VCaP (cell line): ENCODE measurements around the gene ADGRG2.

ENCODE experiments used
- H3K27ac ChIP-seq: fragments of 450-650 bp; 2 replicates; pipeline ENCODE4 v1.5.1; 2017
- CTCF ChIP-seq: fragments of 450-650 bp; conservative IDR thresholded peaks from 2 replicates; pipeline ENCODE4 v1.5.1; 2017; ENCODE audit warnings: mild to moderate bottlenecking, moderate library complexity

Gene ADGRG2

DNA sequence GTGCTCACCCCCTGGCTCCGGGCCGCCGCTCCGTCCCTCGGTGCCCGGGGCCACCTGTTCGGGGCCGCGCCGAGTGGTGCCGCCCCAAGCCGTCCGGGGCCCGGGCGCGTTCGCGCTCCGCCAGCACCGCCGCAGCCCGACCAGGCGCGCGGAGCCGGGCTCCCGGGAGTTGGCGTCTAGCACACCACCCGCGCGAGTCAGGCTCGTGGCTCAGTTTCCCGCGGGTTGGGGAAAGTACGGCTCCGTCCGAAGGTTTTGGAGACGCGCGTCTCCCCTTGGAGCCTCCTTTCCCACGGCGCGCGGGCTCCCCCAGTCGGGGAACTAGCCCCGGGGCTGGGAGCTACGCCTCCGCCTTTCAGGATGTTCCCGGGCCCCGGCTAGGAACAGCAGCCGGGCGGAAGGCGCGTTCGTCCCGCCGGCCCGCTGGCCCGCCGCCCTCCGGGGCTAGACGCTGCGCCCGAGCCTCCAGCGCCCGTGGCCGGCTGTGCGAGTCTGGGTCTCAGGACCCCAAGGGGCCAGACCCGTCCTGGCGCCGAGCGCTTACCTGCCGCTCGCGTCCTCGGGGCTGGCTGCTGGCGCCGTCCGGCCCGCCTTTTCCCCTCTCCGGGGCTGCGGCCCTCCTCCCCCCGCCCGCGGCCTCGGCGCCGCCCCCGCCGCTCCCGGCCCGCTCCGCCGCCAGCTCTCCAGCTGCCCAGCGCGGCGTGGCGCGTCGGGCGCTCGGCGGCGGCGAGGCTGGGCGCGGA is at the start of gene ADGRG2:
Gene ADGRG2 (minus strand): TSS at position 571 of the 743 bp plus-strand sequence. CDS start 53,634 bp downstream, outside the sequence.
- 0 out of 2 replicates have a peak, but pooled peaks have one; percentile 17 for TF ChIP-seq CTCF

DNA sequence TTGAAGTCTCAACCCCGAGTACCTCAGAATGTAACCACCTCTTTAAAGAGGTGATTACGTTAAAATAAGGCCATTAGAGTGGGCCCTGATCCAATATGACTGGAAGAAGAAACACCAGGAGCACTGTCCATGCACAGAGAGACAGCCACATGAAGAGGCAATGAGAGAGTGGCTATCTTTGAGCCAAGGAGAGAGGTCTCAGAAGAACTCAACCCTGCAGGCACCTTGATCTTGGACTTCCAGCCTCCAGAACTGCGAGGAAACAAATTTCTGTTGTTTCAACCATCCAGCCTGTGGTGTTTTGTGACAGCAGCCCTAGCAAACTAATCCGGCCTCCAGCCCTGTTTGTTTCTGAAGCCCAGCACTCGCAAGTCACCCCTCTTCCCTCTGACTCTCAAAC is 46.3 kb upstream of the ADGRG2 start:
- no peak overlapping the region for H3K27ac ChIP-seq
- TF ChIP-seq CTCF, result no peak

More for the DNA sequence above, at the start of gene ADGRG2:
- no peak within 1 kb of the TSS for H3K27ac ChIP-seq

DNA sequence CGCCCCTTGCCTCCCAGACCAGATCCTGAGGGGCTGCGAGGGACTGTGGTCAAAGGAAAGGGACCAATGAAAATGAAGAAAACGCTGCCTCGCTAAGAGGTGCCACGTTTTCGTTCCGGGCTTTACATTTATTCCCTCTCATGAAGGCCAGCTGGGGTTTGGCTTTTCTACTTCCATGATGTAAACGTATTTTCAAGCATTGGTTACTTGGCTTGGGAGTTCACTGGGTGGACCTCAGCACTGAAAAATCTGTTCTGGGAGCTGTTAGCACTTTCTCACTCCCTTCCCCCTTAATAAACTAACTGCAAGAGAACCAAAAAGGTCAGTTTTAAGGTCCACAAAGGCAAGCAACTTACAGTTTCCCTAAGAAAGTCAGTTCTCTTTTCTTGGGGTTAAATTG is 40.6 kb upstream of the ADGRG2 start:
- TF ChIP-seq CTCF, result no peak
- H3K27ac ChIP-seq, result no peak overlapping the region

GRCh38 chrX:19156186-19156585 is 33.9 kb upstream of the ADGRG2 start:
- TF ChIP-seq CTCF, result no peak
- no peak overlapping the region for H3K27ac ChIP-seq

DNA sequence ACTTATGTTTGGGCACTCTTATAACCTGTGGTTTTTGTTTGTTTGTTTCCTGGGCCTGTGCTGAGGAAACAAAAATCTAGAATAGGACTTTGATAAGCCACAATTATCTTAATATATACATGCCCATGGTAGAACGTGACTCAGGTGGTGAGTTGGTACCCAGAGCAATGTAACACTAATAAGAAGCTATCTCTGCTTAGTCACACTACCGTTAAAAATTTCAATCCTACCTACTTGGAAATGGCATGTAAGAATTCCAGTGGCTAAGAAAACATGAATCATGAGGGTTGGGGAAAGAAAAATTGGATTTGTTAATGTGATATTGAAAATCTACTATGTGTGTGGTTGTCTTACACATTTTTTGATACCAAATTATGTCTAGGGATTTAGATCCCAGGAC is 30.5 kb upstream of the ADGRG2 start:
- H3K27ac ChIP-seq, result no peak overlapping the region
- no peak for TF ChIP-seq CTCF

DNA sequence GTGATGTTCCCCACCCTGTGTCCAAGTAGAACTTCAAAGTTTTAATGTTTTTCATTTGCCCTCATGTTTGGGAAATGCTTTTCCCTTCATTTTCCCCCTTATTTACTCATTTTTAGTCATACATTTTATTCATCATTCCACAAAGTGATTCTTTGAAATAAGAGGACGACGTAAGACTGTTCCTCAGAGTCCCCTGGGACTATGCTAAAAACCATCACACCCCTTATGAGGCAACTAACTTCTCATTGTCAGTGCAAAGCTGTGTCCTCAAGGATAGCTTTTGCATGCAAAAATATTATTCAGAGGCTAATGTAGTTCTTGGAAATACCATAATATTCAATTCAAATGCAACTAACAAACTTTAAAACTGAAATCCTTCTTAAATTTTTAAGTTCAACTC is 14.8 kb upstream of the ADGRG2 start:
- no peak for TF ChIP-seq CTCF
- H3K27ac ChIP-seq, result no peak overlapping the region

DNA sequence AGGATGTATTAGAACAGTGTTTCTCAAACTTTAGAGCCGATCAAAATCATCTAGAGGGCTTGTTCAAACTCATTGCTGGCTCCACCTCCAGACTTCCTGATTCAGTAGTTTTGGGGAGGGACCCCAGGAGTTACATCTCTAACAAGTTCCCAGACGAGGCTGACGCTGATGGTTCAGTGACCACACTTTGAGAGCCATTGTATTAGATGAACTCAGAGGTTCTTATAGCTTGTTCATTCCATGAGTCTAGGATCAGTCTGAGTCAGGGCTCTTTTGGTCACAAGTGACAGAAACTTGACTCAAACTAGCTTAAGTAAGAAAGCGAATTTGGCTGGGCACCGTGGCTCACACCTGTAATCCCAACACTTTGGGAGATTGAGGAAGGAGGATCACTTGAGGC is 11.5 kb upstream of the ADGRG2 start:
- TF ChIP-seq CTCF, result no peak

More for the DNA sequence above, 11.5 kb upstream of the ADGRG2 start:
- H3K27ac ChIP-seq, result no peak overlapping the region
